Sigmoid colon (tissue), 7 donors: ENCODE measurements around the gene KRT17. TPM values are rescaled to one million over a fixed set of nuclear protein-coding genes. Genes with fewer than 3 reads are reported as not detected.

Experiments
- DNase-seq: peaks from one replicate; pipeline ENCODE4 v3.0.0-alpha.2; 2019
- H3K27ac ChIP-seq, 4 donors: fragments of 200-600 bp; sonication (generic); one replicate each; pipeline ENCODE4 v1.5.1; 2016 to 2019; ENCODE audit warnings: mild to moderate bottlenecking in 1 of 4
- H3K27me3 ChIP-seq, 3 donors: fragments of 200-600 bp; sonication (generic); one replicate each; pipeline ENCODE4 v1.5.1; 2019; ENCODE audit warnings: mild to moderate bottlenecking in 1 of 3
- H3K36me3 ChIP-seq, 4 donors: fragments of 200-600 bp; sonication (generic); one replicate each; pipeline ENCODE4 v1.5.1; 2016 to 2019
- H3K4me1 ChIP-seq, 4 donors: fragments of 200-600 bp; sonication (generic); one replicate each; pipeline ENCODE4 v1.5.1; 2017 to 2019
- H3K4me3 ChIP-seq, 4 donors: fragments of 200-600 bp; sonication (generic); one replicate each; pipeline ENCODE4 v1.5.1; 2017 to 2019; ENCODE audit warnings: mild to moderate bottlenecking in 2 of 4, moderate library complexity in 1 of 4
- H3K9me3 ChIP-seq, 4 donors: fragments of 200-600 bp in 3 of 4; sonication (generic) in 3 of 4; one replicate each; pipeline versions ENCODE4 v1.5.1 to v1.6.1; 2013 to 2019
- CTCF ChIP-seq, 4 experiments: fragments of 450-650 bp in 3 of 4; fragments of 200-600 bp in 1 of 4; IDR thresholded peaks; one replicate each; pipeline ENCODE4 v1.5.1; 2016 to 2019; ENCODE audit warnings: antibody characterized with exemption in 4 of 4, mild to moderate bottlenecking in 3 of 4, moderate library complexity in 2 of 4
- EP300 ChIP-seq, 4 donors: sonication (generic); formaldehyde crosslinking; IDR thresholded peaks; one replicate each; pipeline ENCODE4 v1.6.1; 2017; ENCODE audit warnings: antibody characterized with exemption in 4 of 4
- POLR2A ChIP-seq, 2 donors: fragments of 450-650 bp; IDR thresholded peaks; one replicate each; pipeline ENCODE4 v1.6.1; 2016; ENCODE audit warnings: antibody characterized with exemption in 2 of 2, mild to moderate bottlenecking in 2 of 2, moderate library complexity in 2 of 2
- POLR2AphosphoS5 ChIP-seq, 4 donors: sonication (generic); formaldehyde crosslinking; IDR thresholded peaks; one replicate each; pipeline ENCODE4 v1.6.1; 2017; ENCODE audit warnings: antibody characterized with exemption in 4 of 4
- WGBS, 2 donors: extraction: QIAGEN DNeasy Blood & Tissue Kit; methylation state at CpG; one replicate each; pipeline ENCODE4 v1.1.7; 2013; 5-methylcytosine and 5-hydroxymethylcytosine counted together
- intact Hi-C: fragments of 100-400 bp; cut with DNase I; formaldehyde crosslinking; loops from one replicate; pipeline ENCODE4 v1.15.1; 2023
- polyA plus RNA-seq, 3 donors: library from polyadenylated mRNA; stranded (reverse); fragments of 200-250 nt; gene quantifications; one replicate each; pipeline ENCODE4 v1.2.3, GENCODE V29; 2013
- total RNA-seq, 4 donors: library from RNA; depleted of rRNA; stranded (reverse); fragments of >200 nt; gene quantifications; one replicate each; pipeline ENCODE4 v1.1.0, GENCODE V29; 2016
- donor health status: healthy with polysubstance abuse.
- donor health status: Bipolar disorder and iron deficiency.
- donor health status: healthy.

Gene KRT17
- total and polyA plus RNA-seq, 7 donors: 0.17 to 5.3 (median 1.2) TPM; not detected in 4

GRCh38 chr17:41575336-41575735 lies 49.0 kb downstream of the KRT17 start:
- Histone ChIP-seq H3K27ac (no peak overlapping the region), H3K27me3 (peaks cover 0 to 43% (median 0%) of the 10 kb centered on the region in 3 donors), H3K4me1 (no peaks in the 10 kb centered on the region), H3K9me3 (no peaks in the 10 kb centered on the region), H3K4me3 (no peak overlapping the region), H3K36me3 (no peaks in the 10 kb centered on the region)
- no peak for TF ChIP-seq POLR2A (IDR thresholded peaks at IDR 0.05)
- no peak for TF ChIP-seq CTCF (IDR thresholded peaks at IDR 0.05)
- no peak for TF ChIP-seq POLR2AphosphoS5 (IDR thresholded peaks at IDR 0.05)
- TF ChIP-seq EP300 (IDR thresholded peaks at IDR 0.05): no peak
- intact Hi-C loops: no loop called here
- no peak for DNase-seq
- WGBS, 2 donors: 69 to 70% methylated on average over 3 of the region's 3 CpGs

- Histone ChIP-seq H3K9me3 (no peaks in the 10 kb centered on the region), H3K4me3 (no peak within 1 kb of the TSS), H3K27me3 (peaks cover 0 to 33% (median 0%) of the 10 kb centered on the region in 3 donors), H3K27ac (no peak within 1 kb of the TSS), H3K36me3 (no peaks in the 10 kb centered on the region), H3K4me1 (no peaks in the 10 kb centered on the region)
- WGBS, 2 donors: 65 to 77% methylated on average over 24 of the region's 24 CpGs
- DNase-seq: no peak
- intact Hi-C loops: no loop called here
- TF ChIP-seq POLR2AphosphoS5 (IDR thresholded peaks at IDR 0.05): no peak
- no peak for TF ChIP-seq CTCF (IDR thresholded peaks at IDR 0.05)
- no peak for TF ChIP-seq EP300 (IDR thresholded peaks at IDR 0.05)
Measured at GRCh38 chr17:41571561-41572434, 52.6 kb downstream of the KRT17 start, which contains the start of gene KRT9. Gene KRT9, minus strand, starts transcription at chr17:41572059. Its CDS starts 67 bp downstream, at chr17:41571992.

Other genes starting within 250 kb of the KRT17 start
- not detected for gene KRT34, start 242.3 kb downstream of the KRT17 start, total RNA-seq
- gene KRT34, start 242.3 kb downstream of the KRT17 start, polyA plus RNA-seq: not detected
- gene KRT31, start 227.0 kb downstream of the KRT17 start, total RNA-seq: not detected
- gene KRT31, start 227.0 kb downstream of the KRT17 start, polyA plus RNA-seq: not detected
- not detected for gene KRT37, start 200.0 kb downstream of the KRT17 start, total RNA-seq
- not detected for gene KRT37, start 200.0 kb downstream of the KRT17 start, polyA plus RNA-seq
- gene KRT38, start 183.6 kb downstream of the KRT17 start, total RNA-seq: not detected
- not detected for gene KRT38, start 183.6 kb downstream of the KRT17 start, polyA plus RNA-seq
- not detected for gene KRT32, start 157.2 kb downstream of the KRT17 start, total RNA-seq
- not detected for gene KRT32, start 157.2 kb downstream of the KRT17 start, polyA plus RNA-seq
- gene KRT35, start 143.4 kb downstream of the KRT17 start, total RNA-seq: not detected
- not detected for gene KRT35, start 143.4 kb downstream of the KRT17 start, polyA plus RNA-seq
- under 1 TPM in 1 of 4 donors, not detected in 3; 0.33 TPM for gene KRT36, start 134.7 kb downstream of the KRT17 start, total RNA-seq
- gene KRT36, start 134.7 kb downstream of the KRT17 start, polyA plus RNA-seq: under 1 TPM in 1 of 3 donors, not detected in 2; 0.20 TPM
- gene KRT13, start 119.0 kb downstream of the KRT17 start, total RNA-seq: under 1 TPM in 1 of 4 donors, not detected in 3; 0.55 TPM
- gene KRT13, start 119.0 kb downstream of the KRT17 start, polyA plus RNA-seq: 10 to 100 TPM in 1 of 3 donors, 1 to 10 TPM in 1, under 1 TPM in 1; 0.46 to 54.1 (median 8.0) TPM
- gene KRT15, start 105.7 kb downstream of the KRT17 start, total RNA-seq: not detected
- 10 to 100 TPM in 1 of 3 donors, 1 to 10 TPM in 2; 5.4 to 10.3 (median 9.2) TPM for gene KRT15, start 105.7 kb downstream of the KRT17 start, polyA plus RNA-seq
- gene KRT19, start 96.3 kb downstream of the KRT17 start, total RNA-seq: 1 to 10 TPM in 2 of 4 donors, under 1 TPM in 2; 0.49 to 2.5 (median 1.2) TPM
- gene KRT19, start 96.3 kb downstream of the KRT17 start, polyA plus RNA-seq: 1,000 to 10,000 TPM in 2 of 3 donors, 100 to 1,000 TPM in 1; 809 to 2,366 (median 1,184) TPM
- gene KRT9, start 52.5 kb downstream of the KRT17 start, total RNA-seq: not detected
- gene KRT9, start 52.5 kb downstream of the KRT17 start, polyA plus RNA-seq: not detected
- not detected for gene KRT14, start 37.7 kb downstream of the KRT17 start, total RNA-seq
- 1 to 10 TPM in 2 of 3 donors, under 1 TPM in 1; 0.15 to 3.6 (median 1.4) TPM for gene KRT14, start 37.7 kb downstream of the KRT17 start, polyA plus RNA-seq
- gene KRT16, start 11.8 kb downstream of the KRT17 start, total RNA-seq: under 1 TPM in 1 of 4 donors, not detected in 3; 0.83 TPM
- gene KRT16, start 11.8 kb downstream of the KRT17 start, polyA plus RNA-seq: under 1 TPM in 2 of 3 donors, not detected in 1; 0.09 to 0.60 TPM
- gene EIF1, start 64.3 kb upstream of the KRT17 start, total RNA-seq: 100 to 1,000 TPM; 246 to 572 (median 430) TPM
- 100 to 1,000 TPM; 384 to 515 (median 507) TPM for gene EIF1, start 64.3 kb upstream of the KRT17 start, polyA plus RNA-seq
- gene GAST, start 87.8 kb upstream of the KRT17 start, total RNA-seq: not detected
- gene GAST, start 87.8 kb upstream of the KRT17 start, polyA plus RNA-seq: not detected
- gene HAP1, start 110.1 kb upstream of the KRT17 start, total RNA-seq: 1 to 10 TPM in 3 of 4 donors, under 1 TPM in 1; 0.71 to 4.3 (median 2.5) TPM
- under 1 TPM; under 0.01 to 0.47 (median 0.23) TPM for gene HAP1, start 110.1 kb upstream of the KRT17 start, polyA plus RNA-seq
- 10 to 100 TPM; 22.2 to 40.3 (median 31.2) TPM for gene JUP, start 162.1 kb upstream of the KRT17 start, total RNA-seq
- gene JUP, start 162.1 kb upstream of the KRT17 start, polyA plus RNA-seq: 100 to 1,000 TPM; 231 to 494 (median 236) TPM
- 10 to 100 TPM in 3 of 4 donors, 1 to 10 TPM in 1; 9.9 to 12.3 (median 11.3) TPM for gene P3H4, start 187.4 kb upstream of the KRT17 start, total RNA-seq
- 1 to 10 TPM; 3.0 to 6.4 (median 4.9) TPM for gene P3H4, start 187.4 kb upstream of the KRT17 start, polyA plus RNA-seq
- 10 to 100 TPM; 34.2 to 71.2 (median 39.5) TPM for gene FKBP10, start 188.4 kb upstream of the KRT17 start, total RNA-seq
- 10 to 100 TPM in 1 of 3 donors, 1 to 10 TPM in 2; 5.5 to 18.4 (median 9.0) TPM for gene FKBP10, start 188.4 kb upstream of the KRT17 start, polyA plus RNA-seq
- 100 to 1,000 TPM in 1 of 4 donors, 10 to 100 TPM in 3; 58.5 to 104 (median 69.2) TPM for gene NT5C3B, start 211.7 kb upstream of the KRT17 start, total RNA-seq
- gene NT5C3B, start 211.7 kb upstream of the KRT17 start, polyA plus RNA-seq: 10 to 100 TPM; 19.4 to 42.6 (median 33.9) TPM
- gene KLHL10, start 213.2 kb upstream of the KRT17 start, total RNA-seq: 1 to 10 TPM in 3 of 4 donors, under 1 TPM in 1; 0.95 to 3.9 (median 1.5) TPM
- under 1 TPM in 1 of 3 donors, not detected in 2; 0.04 TPM for gene KLHL10, start 213.2 kb upstream of the KRT17 start, polyA plus RNA-seq
- 10 to 100 TPM; 16.1 to 21.6 (median 19.2) TPM for gene KLHL11, start 240.8 kb upstream of the KRT17 start, total RNA-seq
- gene KLHL11, start 240.8 kb upstream of the KRT17 start, polyA plus RNA-seq: 1 to 10 TPM in 1 of 3 donors, under 1 TPM in 1, not detected in 1; 0.46 to 2.0 TPM